GM19324 (cell line): Measurements from ENCODE around the gene SOX6.

Source experiments
- ATAC-seq: cut with Tn5 transposase; IDR thresholded peaks from one replicate; pipeline ENCODE4 v1.9.1; 2021; ENCODE audit warnings: mild to moderate bottlenecking, moderate library complexity; ENCODE audit not compliant: unreplicated experiment, low FRiP score

SOX6 gene

DNA sequence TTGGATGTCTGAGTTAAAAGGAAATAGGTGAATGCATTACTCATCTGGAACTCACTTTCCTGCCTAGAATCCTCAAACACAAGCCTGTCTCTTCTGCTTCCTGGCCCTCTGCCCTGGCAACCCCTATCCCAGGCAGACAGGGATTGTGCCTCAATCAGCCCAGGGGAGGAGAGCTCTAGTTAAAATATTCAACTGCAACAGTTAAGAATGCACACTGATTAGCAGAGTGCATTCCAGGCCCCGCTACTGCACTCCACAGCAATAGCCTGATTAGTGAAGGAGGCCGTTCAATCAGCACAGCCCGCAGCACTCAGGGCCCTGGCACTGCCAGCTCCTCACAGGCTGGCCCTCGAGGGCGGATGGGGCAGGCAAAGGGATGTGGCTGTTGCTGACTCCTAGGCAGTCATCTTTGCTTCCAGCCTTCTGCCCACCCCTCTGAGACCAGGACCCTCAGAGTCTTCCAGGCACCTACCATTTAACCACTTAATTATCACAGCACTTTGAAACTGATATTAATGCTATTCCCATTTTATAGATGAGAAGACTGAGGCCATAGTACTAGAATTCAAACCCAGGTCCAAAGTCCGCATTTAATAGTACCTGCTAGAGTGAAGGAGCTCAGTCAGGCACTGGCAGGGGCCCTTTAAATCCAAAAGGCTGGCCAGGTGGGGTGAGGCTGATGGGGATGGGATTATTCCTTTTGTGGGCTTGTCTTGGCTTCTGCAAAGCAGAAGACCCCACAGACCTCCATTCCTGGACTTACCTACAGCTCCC, 435.3 kb downstream of the SOX6 start:
- no peak for ATAC-seq

DNA sequence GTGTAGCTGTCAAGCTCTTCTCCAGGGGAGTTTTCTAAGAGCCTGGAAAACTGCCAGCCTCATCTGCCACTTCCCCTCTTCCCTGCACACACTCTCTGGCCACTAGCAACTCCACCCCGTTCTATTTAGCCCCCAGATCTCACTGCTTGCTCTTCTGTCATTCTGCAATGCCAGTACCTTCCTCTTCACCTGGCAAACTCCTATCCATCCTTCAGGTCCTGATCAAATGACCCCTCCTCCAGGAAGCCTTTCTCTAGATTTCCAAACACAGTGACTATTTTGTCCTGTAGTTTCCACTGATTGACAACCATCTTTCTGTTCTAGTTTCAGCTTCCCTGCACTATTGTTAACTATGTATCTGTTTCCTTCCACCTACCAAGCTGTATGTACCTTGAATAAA, 437.7 kb downstream of the SOX6 start:
- no peak for ATAC-seq

DNA sequence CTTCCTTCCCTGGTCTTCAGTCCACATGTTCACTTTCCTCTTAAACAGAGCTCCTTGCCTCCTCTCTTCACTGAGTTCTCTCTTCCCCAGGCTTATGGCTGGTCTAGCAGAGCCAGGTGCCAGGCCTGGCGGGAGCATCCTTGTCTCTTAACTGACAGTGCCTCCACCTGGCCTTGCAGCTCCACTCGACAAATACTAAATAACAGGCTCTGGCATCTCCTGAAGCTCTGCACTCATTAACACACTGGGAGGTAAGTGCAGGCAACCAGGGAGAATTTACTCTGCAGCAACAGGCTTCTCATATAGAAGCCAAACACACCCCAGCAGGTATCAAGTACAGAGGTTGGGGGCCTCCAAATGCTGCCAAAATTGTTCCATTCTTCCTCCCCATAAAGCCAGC, 438.1 kb downstream of the SOX6 start:
- ATAC-seq, result no peak
